ENCODE measurements around the gene NPAS3. TPM values are rescaled to one million over a fixed set of nuclear protein-coding genes. Genes with fewer than 3 reads are reported as not detected.

Gene NPAS3
- total and polyA plus RNA-seq, 2 of the 13 experiments (the other 11 are each of a cell fraction or from before 2014, with no cell fraction given), result not detected

DNA sequence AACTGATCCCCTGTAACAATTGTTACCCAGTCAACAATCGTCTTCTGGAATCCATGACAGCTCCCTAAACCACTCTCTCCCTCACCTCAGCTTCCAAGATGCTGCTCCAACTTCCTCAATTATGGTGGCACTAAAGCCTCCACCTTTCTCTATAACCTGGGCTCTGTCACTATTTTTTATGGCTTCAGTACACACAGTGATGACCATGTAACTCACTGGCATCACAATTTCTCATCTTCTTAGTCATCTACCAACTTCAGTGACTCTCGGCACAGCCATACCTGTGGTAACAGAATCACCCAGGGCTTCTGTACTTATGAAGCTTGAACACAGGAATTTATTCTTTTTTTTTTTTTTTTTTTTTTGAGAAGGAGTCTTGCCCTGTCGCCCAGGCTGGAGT, 32.0 kb upstream of the NPAS3 start:
- H3K27me3 ChIP-seq (ENCODE audit: control insufficient read depth in 1 of 2, insufficient read depth in 2 of 2, low read length in 2 of 2), result no peaks in the 10 kb centered on the region; a peak in 1 of 5 replicates
- FAIRE-seq, result no peak
- no peak overlapping the region for H3K9ac ChIP-seq (ENCODE audit: insufficient read depth, low read depth, low read length)
- H3K4me2 ChIP-seq (ENCODE audit: low read depth, low read length), result no peak overlapping the region
- intact Hi-C loops (cut with micrococcal nuclease; ENCODE audit: unreplicated experiment) (no loop called here), in situ Hi-C loops (cut with HindIII; ENCODE audit: extremely low pct_ligation_motif_present, low pct_unique_long_range_greater_than_20kb) (no loop called here)
- WGBS (ENCODE audit: low lambda C conversion rate), result 10% methylated on average over 3 of the region's 3 CpGs
- H3K79me2 ChIP-seq (ENCODE audit: insufficient read depth, low read length), result no peaks in the 10 kb centered on the region
- TF ChIP-seq SP5 (CRISPR knock-in tag; IDR thresholded peaks at IDR 0.05; ENCODE audit: borderline replicate concordance, low read depth), result no peak
- ChIA-PET CTCF (ENCODE audit: low intra/inter-chr PET ratio, low total read pairs) (no interaction called here), POLR2A (no interaction called here)
- ATAC-seq, result no peak
- no peaks in the 10 kb centered on the region for H4K20me1 ChIP-seq (ENCODE audit: insufficient read depth, low read length)
- no peaks in the 10 kb centered on the region for H3K36me3 ChIP-seq (replicated peaks in 1 of 2; ENCODE audit: control insufficient read depth in 1 of 2, insufficient read depth in 2 of 2, low read length in 2 of 2)
- H3K9me3 ChIP-seq (ENCODE audit: low read length), result no peaks in the 10 kb centered on the region
- H3K27ac ChIP-seq (ENCODE audit: extremely low read length, insufficient read depth, low read length), result no peak overlapping the region
- BruUV-seq (replicated peaks), result no TSS peak
- no peak overlapping the region for H2AFZ ChIP-seq (ENCODE audit: low read length)
- no peak for DNase-seq (ENCODE audit: low spot score)
- no peak overlapping the region for H3K4me3 ChIP-seq (replicated peaks in 1 of 3; ENCODE audit: insufficient read depth in 1 of 3, low read depth in 2 of 3, low read length in 3 of 3)
- no peaks in the 10 kb centered on the region for H3K4me1 ChIP-seq (ENCODE audit: insufficient read depth, low read length)

DNA sequence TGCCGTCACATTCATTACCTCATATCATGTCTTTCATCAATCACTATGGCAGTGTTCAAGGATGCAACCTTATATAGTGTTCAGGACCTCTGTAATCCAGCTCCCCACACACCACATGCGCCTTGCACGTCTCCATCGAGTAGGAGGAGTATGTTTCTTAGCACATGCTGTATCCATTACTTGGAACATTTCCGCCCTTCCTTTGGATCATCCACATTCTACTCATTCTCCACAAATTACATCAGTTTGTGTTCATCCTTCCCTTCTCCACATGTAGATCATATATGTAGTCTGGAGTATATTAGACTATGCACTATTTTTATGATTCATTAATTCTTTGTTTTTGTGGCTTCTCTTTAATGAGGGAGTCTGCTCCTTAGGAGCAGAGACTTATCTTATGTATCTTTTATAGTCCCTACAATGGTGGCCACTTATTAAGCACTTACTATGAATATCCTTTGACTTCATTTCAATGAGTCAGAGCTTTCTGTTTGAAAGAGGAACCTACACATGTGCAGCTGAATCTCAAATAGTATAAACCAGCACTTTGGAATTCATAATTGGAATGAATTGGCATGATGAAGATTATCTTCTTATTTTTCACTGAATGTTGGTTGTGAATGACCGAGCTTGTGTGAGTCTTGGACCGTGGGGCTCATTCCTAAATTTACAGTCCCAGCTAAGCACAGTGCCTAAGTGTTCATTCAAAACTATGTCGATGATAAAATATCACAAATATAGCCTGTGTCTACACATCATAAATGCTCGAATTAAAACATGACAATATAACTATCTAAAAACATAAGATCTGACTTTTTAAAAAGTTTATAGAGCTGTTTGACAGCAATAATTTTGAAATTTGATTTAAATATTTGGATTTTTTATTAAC, 30.2 kb upstream of the NPAS3 start:
- in situ Hi-C loops (cut with HindIII; ENCODE audit: extremely low pct_ligation_motif_present, low pct_unique_long_range_greater_than_20kb), result no loop called here
- TF ChIP-seq ZNF570 (CRISPR knock-in tag; IDR thresholded peaks at IDR 0.05; ENCODE audit: borderline replicate concordance) (no peak), HNRNPL (IDR thresholded peaks at IDR 0.05; ENCODE audit: low read depth, low read length) (no peak), ZNF850 (CRISPR knock-in tag; conservative IDR thresholded peaks at IDR 0.05) (no peak), ONECUT2 (CRISPR knock-in tag; IDR thresholded peaks at IDR 0.05) (no peak), NBN (conservative IDR thresholded peaks at IDR 0.05) (no peak), MAFK (conservative IDR thresholded peaks at IDR 0.05 in 1 of 2, IDR thresholded peaks at IDR 0.05 in 1 of 2; ENCODE audit: low read length in 2 of 2) (no peak)
- TF ChIP-seq, protein P1, sequence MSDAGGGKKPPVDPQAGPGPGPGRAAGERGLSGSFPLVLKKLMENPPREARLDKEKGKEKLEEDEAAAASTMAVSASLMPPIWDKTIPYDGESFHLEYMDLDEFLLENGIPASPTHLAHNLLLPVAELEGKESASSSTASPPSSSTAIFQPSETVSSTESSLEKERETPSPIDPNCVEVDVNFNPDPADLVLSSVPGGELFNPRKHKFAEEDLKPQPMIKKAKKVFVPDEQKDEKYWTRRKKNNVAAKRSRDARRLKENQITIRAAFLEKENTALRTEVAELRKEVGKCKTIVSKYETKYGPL (CRISPR knock-in tag; IDR thresholded peaks at IDR 0.05), result no peak
- TF ChIP-seq, protein P2, sequence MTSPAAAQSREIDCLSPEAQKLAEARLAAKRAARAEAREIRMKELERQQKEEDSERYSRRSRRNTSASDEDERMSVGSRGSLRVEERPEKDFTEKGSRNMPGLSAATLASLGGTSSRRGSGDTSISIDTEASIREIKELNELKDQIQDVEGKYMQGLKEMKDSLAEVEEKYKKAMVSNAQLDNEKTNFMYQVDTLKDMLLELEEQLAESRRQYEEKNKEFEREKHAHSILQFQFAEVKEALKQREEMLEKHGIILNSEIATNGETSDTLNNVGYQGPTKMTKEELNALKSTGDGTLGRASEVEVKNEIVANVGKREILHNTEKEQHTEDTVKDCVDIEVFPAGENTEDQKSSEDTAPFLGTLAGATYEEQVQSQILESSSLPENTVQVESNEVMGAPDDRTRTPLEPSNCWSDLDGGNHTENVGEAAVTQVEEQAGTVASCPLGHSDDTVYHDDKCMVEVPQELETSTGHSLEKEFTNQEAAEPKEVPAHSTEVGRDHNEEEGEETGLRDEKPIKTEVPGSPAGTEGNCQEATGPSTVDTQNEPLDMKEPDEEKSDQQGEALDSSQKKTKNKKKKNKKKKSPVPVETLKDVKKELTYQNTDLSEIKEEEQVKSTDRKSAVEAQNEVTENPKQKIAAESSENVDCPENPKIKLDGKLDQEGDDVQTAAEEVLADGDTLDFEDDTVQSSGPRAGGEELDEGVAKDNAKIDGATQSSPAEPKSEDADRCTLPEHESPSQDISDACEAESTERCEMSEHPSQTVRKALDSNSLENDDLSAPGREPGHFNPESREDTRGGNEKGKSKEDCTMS (CRISPR knock-in tag; conservative IDR thresholded peaks at IDR 0.05), result no peak
- TF ChIP-seq, protein P3, sequence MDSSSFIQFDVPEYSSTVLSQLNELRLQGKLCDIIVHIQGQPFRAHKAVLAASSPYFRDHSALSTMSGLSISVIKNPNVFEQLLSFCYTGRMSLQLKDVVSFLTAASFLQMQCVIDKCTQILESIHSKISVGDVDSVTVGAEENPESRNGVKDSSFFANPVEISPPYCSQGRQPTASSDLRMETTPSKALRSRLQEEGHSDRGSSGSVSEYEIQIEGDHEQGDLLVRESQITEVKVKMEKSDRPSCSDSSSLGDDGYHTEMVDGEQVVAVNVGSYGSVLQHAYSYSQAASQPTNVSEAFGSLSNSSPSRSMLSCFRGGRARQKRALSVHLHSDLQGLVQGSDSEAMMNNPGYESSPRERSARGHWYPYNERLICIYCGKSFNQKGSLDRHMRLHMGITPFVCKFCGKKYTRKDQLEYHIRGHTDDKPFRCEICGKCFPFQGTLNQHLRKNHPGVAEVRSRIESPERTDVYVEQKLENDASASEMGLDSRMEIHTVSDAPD (CRISPR knock-in tag; IDR thresholded peaks at IDR 0.05), result no peak

More for the DNA sequence above, 30.2 kb upstream of the NPAS3 start:
- intact Hi-C loops (cut with micrococcal nuclease; ENCODE audit: unreplicated experiment), result no loop called here
- H3K4me1 ChIP-seq (ENCODE audit: insufficient read depth, low read length), result no peaks in the 10 kb centered on the region
- CTCF ChIA-PET (ENCODE audit: low intra/inter-chr PET ratio, low total read pairs), result no interaction called here
- BruUV-seq (replicated peaks), result no TSS peak
- no peaks in the 10 kb centered on the region for H3K27me3 ChIP-seq (ENCODE audit: control insufficient read depth in 1 of 2, insufficient read depth in 2 of 2, low read length in 2 of 2)
- DNase-seq (ENCODE audit: low spot score), result no peak
- no peaks in the 10 kb centered on the region for H3K36me3 ChIP-seq (replicated peaks in 1 of 2; ENCODE audit: control insufficient read depth in 1 of 2, insufficient read depth in 2 of 2, low read length in 2 of 2)
- H3K79me2 ChIP-seq (ENCODE audit: insufficient read depth, low read length), result no peaks in the 10 kb centered on the region
- no peak overlapping the region for H3K4me3 ChIP-seq (replicated peaks in 1 of 3; ENCODE audit: insufficient read depth in 1 of 3, low read depth in 2 of 3, low read length in 3 of 3)
- no peak overlapping the region for H2AFZ ChIP-seq (ENCODE audit: low read length)
- no peak overlapping the region for H3K9ac ChIP-seq (ENCODE audit: insufficient read depth, low read depth, low read length)
- no peak overlapping the region for H3K27ac ChIP-seq (ENCODE audit: extremely low read length, insufficient read depth, low read length)
- WGBS (ENCODE audit: low lambda C conversion rate), result 6% methylated on average over 9 of the region's 9 CpGs
- H3K4me2 ChIP-seq (ENCODE audit: low read depth, low read length), result no peak overlapping the region
- H3K9me3 ChIP-seq (ENCODE audit: low read length), result no peaks in the 10 kb centered on the region
- FAIRE-seq, result no peak
- no peaks in the 10 kb centered on the region for H4K20me1 ChIP-seq (ENCODE audit: insufficient read depth, low read length)
- ATAC-seq, result no peak
- POLR2A ChIA-PET, result no interaction called here

Measured in HepG2 (cell line).